Endothelial cell of umbilical vein (primary cell): ENCODE measurements around the gene LITAF. TPM values are rescaled to one million over a fixed set of nuclear protein-coding genes. Genes with fewer than 3 reads are reported as not detected.

Source experiments
- BruUV-seq: library from RNA; stranded (reverse); fragments of 400-500 nt; replicated peaks from 2 replicates; lab custom pipeline; 2021; lab: Mats Ljungman, UMichigan
- CTCF ChIA-PET: fragments of 300-600, 350-600 bp; sonication (Branson Sonifier 250); formaldehyde crosslinking; loops from one replicate; lab custom pipeline; 2021; ENCODE audit warnings: antibody characterized with exemption, inconsistent platforms; lab: Charles Lee
- POLR2A ChIA-PET: fragments of 300-600, 350-600 bp; sonication (Branson Sonifier 250); formaldehyde crosslinking; loops from one replicate; lab custom pipeline; 2021; ENCODE audit warnings: antibody characterized with exemption, inconsistent platforms; lab: Charles Lee
- DNase-seq: peaks from one replicate; pipeline ENCODE4 v3.0.0-alpha.2; 2011; ENCODE audit warnings: low read depth, low spot score
- FAIRE-seq: peaks from 2 replicates; lab custom pipeline; 2011; peaks lifted over from hg19 to GRCh38; lab: Jason Lieb, UNC
- H2AFZ ChIP-seq: 2 replicates; pipeline ENCODE4 v1.6.0; 2012; ENCODE audit warnings: low read depth, low read length, control low read depth, inconsistent platforms
- H3K27ac ChIP-seq: 2 replicates; pipeline ENCODE4 v1.5.1; 2011; ENCODE audit warnings: low read depth, mild to moderate bottlenecking, control low read depth, low read length, moderate library complexity; ENCODE audit not compliant: insufficient read depth
- H3K27me3 ChIP-seq, 2 experiments: 2 replicates each; pipeline versions ENCODE4 v1.6.0 to v1.6.1; 2011; ENCODE audit warnings: low read length in 2 of 2, mixed read lengths in 1 of 2; ENCODE audit not compliant: control insufficient read depth in 2 of 2, insufficient read depth in 2 of 2
- H3K36me3 ChIP-seq, 2 experiments: 2 replicates in 1 of 2; 3 replicates in 1 of 2; pipeline ENCODE4 v1.5.1; 2011; ENCODE audit warnings: low read length in 2 of 2, mild to moderate bottlenecking in 1 of 2, moderate library complexity in 1 of 2; ENCODE audit not compliant: control insufficient read depth in 2 of 2, insufficient read depth in 2 of 2; ENCODE audit errors: extremely low read depth in 1 of 2
- H3K4me1 ChIP-seq: 3 replicates; pipeline ENCODE4 v1.5.1; 2011; ENCODE audit warnings: mild to moderate bottlenecking, low read length; ENCODE audit not compliant: control insufficient read depth, insufficient read depth; ENCODE audit errors: extremely low read depth
- H3K4me2 ChIP-seq: 2 replicates; pipeline ENCODE4 v1.6.1; 2011; ENCODE audit warnings: low read length, control low read depth, mixed read lengths; ENCODE audit not compliant: insufficient read depth
- H3K4me3 ChIP-seq, 3 experiments: fragments of 200-600 bp in 1 of 3; sonication (generic), shearing (Covaris generic) in 1 of 3; replicated peaks in 1 of 3; 2 replicates each; pipeline ENCODE4 v1.5.1; 2011 to 2016; ENCODE audit warnings: control low read depth in 3 of 3, low read length in 3 of 3, mild to moderate bottlenecking in 2 of 3, inconsistent platforms in 1 of 3, low read depth in 1 of 3, moderate library complexity in 1 of 3; ENCODE audit not compliant: insufficient read depth in 1 of 3
- H3K79me2 ChIP-seq: 2 replicates; pipeline ENCODE4 v1.6.0; 2012; ENCODE audit warnings: low read length, inconsistent platforms; ENCODE audit not compliant: control insufficient read depth, insufficient read depth
- H3K9ac ChIP-seq: replicated peaks from 2 replicates; pipeline ENCODE3; 2011; ENCODE audit warnings: low read length, control low read depth; ENCODE audit not compliant: insufficient read depth; ENCODE audit errors: extremely low read depth
- H3K9me1 ChIP-seq: replicated peaks from 3 replicates; pipeline ENCODE4 v1.6.0; 2011; ENCODE audit warnings: mild to moderate bottlenecking, low read length; ENCODE audit not compliant: control insufficient read depth, insufficient read depth; ENCODE audit errors: extremely low read depth
- H3K9me3 ChIP-seq: replicated peaks from 2 replicates; pipeline ENCODE4 v1.5.1; 2012; ENCODE audit warnings: low read length, inconsistent platforms; ENCODE audit not compliant: control insufficient read depth, insufficient read depth
- H4K20me1 ChIP-seq: replicated peaks from 2 replicates; pipeline ENCODE3; 2011; ENCODE audit warnings: mild to moderate bottlenecking, low read length; ENCODE audit not compliant: control insufficient read depth, insufficient read depth; ENCODE audit errors: extremely low read depth
- CTCF ChIP-seq, 2 donors: IDR thresholded peaks; 1 replicate in 1 of 2; 2 replicates in 1 of 2; pipeline ENCODE4 v1.5.1; 2011; ENCODE audit warnings: low read length in 2 of 2, mild to moderate bottlenecking in 2 of 2, moderate library complexity in 2 of 2, control low read depth in 1 of 2, inconsistent platforms in 1 of 2, low read depth in 1 of 2; ENCODE audit not compliant: insufficient read depth in 1 of 2; ENCODE audit errors: extremely low read depth in 1 of 2
- GATA2 ChIP-seq: IDR thresholded peaks from 2 replicates; pipeline ENCODE4 v1.7.0; 2011; ENCODE audit warnings: low read depth, mild to moderate bottlenecking, moderate library complexity, mixed read lengths, low read length; ENCODE audit not compliant: insufficient read length, insufficient read depth
- MAX ChIP-seq: IDR thresholded peaks from 2 replicates; pipeline ENCODE4 v1.6.1; 2011; ENCODE audit not compliant: insufficient read depth, insufficient read length
- MYC ChIP-seq: IDR thresholded peaks from one replicate; pipeline ENCODE4 v1.6.1; 2011; ENCODE audit warnings: mild to moderate bottlenecking, low read depth, low read length
- POLR2AphosphoS5 ChIP-seq: IDR thresholded peaks from 2 replicates; pipeline ENCODE4 v1.6.1; 2012; ENCODE audit warnings: low read depth, mild to moderate bottlenecking, control low read depth, low read length, moderate library complexity; ENCODE audit not compliant: insufficient read depth
- dilution Hi-C: fragments of 300-500 bp; cut with MboI; formaldehyde crosslinking; loops from one replicate; pipeline ENCODE4 v1.15.0; 2019; ENCODE audit warnings: low sequenced_read_pairs; ENCODE audit not compliant: extremely low pct_ligation_motif_present
- intact Hi-C: fragments of 100-400 bp; cut with micrococcal nuclease; formaldehyde crosslinking; loops from one replicate; pipeline ENCODE4 v1.10.0; 2022
- polyA plus RNA-seq, 4 experiments: library from polyadenylated mRNA; depleted of rRNA in 3 of 4; stranded (reverse) in 3 of 4; unstranded in 1 of 4; fragments of >200 nt; gene quantifications; 2 replicates each; pipeline versions ENCODE4 v1.2.1 to v1.2.3, GENCODE V29; 2011 to 2012; ENCODE audit warnings: missing spikeins in 1 of 4
- total RNA-seq: library from RNA; stranded (reverse); gene quantifications from 2 replicates; pipeline ENCODE4 v1.2.3, GENCODE V29; 2021

Gene LITAF
- total and polyA plus RNA-seq, 2 donors (not counting 3 experiments of a cell fraction or from before 2014, with no cell fraction given): 15.2 to 27.2 TPM

- dilution Hi-C loops: no loop called here
- H3K4me2 ChIP-seq: no peak overlapping the region
- ChIA-PET POLR2A (no interaction called here), CTCF (interaction anchor here (0.8 to 6.5 kb wide), 4 partner anchors 125 to 250 kb away, joined by 3 to 108 read pairs (median 22); no protein-coding TSS in a partner anchor)
- no peak overlapping the region for H3K4me3 ChIP-seq
- no peaks in the 10 kb centered on the region for H3K9me3 ChIP-seq
- no TSS peak for BruUV-seq
- no peaks in the 10 kb centered on the region for H3K27me3 ChIP-seq
- H3K9me1 ChIP-seq: no peaks in the 10 kb centered on the region
- intact Hi-C loops: no loop called here
- no peak overlapping the region for H3K27ac ChIP-seq
- FAIRE-seq (no peak), DNase-seq (no peak)
- H3K36me3 ChIP-seq: no peaks in the 10 kb centered on the region
- peaks cover 9% of the 10 kb centered on the region for H3K4me1 ChIP-seq
- no peak overlapping the region for H2AFZ ChIP-seq
- no peaks in the 10 kb centered on the region for H4K20me1 ChIP-seq
- H3K9ac ChIP-seq: no peak overlapping the region
- H3K79me2 ChIP-seq: no peaks in the 10 kb centered on the region
- no peak for TF ChIP-seq CTCF (IDR thresholded peaks at IDR 0.05; ENCODE audit: extremely low read depth in 1 of 2, insufficient read depth in 1 of 2, low read depth in 1 of 2, low read length in 2 of 2)
Measured at GRCh38 chr16:11533588-11533987, 53.1 kb downstream of the LITAF start.

- no peak for TF ChIP-seq MAX
- TF ChIP-seq POLR2AphosphoS5: peak; percentile 44
- peak; percentile 49 for TF ChIP-seq GATA2
- no peak for TF ChIP-seq MYC
- no peak overlapping the region for H2AFZ ChIP-seq
- dilution Hi-C loops: no loop called here
- H3K36me3 ChIP-seq: no peaks in the 10 kb centered on the region
- intact Hi-C loops: no loop called here
- H3K9me1 ChIP-seq: no peaks in the 10 kb centered on the region
- peak overlapping the region; percentile 21 for H3K4me2 ChIP-seq
- no peak overlapping the region for H3K9ac ChIP-seq
- ChIA-PET POLR2A (no interaction called here), CTCF (interaction anchor here (0.6 to 6.5 kb wide), 7 partner anchors 8 to 781 kb away, joined by 3 to 108 read pairs (median 30); no protein-coding TSS in a partner anchor)
- H3K4me3 ChIP-seq: no peak overlapping the region
- peaks cover 3 to 5% of the 10 kb centered on the region in 2 experiments for H3K27me3 ChIP-seq
- H4K20me1 ChIP-seq: no peaks in the 10 kb centered on the region
- no peaks in the 10 kb centered on the region for H3K9me3 ChIP-seq
- FAIRE-seq (peak; percentile 92), DNase-seq (peak; percentile 56)
- no peaks in the 10 kb centered on the region for H3K79me2 ChIP-seq
- peaks cover 9% of the 10 kb centered on the region for H3K4me1 ChIP-seq
- H3K27ac ChIP-seq: no peak overlapping the region
- no TSS peak for BruUV-seq
Measured at GRCh38 chr16:11530171-11530940, 56.4 kb downstream of the LITAF start.
